PC-3 (cell line): Measurements from ENCODE around the gene IGF1.

Experiments used
- EZH2phosphoT487 ChIP-seq: fragments of 300-600 bp; sonication (generic); IDR thresholded peaks from 2 replicates; pipeline ENCODE4 v1.6.1; 2018; ENCODE audit warnings: mild to moderate bottlenecking, antibody characterized with exemption, low read length, borderline replicate concordance
- TF ChIP-seq, protein P1 (sequence below): fragments of 300-600 bp; sonication (generic); conservative IDR thresholded peaks from 2 replicates; pipeline ENCODE4 v1.5.1; 2017; ENCODE audit warnings: antibody characterized with exemption, low read depth, mild to moderate bottlenecking, low read length

GRCh38 chr12:102503056-102503681 lies 22.8 kb upstream of the IGF1 start:
- TF ChIP-seq, protein P1, sequence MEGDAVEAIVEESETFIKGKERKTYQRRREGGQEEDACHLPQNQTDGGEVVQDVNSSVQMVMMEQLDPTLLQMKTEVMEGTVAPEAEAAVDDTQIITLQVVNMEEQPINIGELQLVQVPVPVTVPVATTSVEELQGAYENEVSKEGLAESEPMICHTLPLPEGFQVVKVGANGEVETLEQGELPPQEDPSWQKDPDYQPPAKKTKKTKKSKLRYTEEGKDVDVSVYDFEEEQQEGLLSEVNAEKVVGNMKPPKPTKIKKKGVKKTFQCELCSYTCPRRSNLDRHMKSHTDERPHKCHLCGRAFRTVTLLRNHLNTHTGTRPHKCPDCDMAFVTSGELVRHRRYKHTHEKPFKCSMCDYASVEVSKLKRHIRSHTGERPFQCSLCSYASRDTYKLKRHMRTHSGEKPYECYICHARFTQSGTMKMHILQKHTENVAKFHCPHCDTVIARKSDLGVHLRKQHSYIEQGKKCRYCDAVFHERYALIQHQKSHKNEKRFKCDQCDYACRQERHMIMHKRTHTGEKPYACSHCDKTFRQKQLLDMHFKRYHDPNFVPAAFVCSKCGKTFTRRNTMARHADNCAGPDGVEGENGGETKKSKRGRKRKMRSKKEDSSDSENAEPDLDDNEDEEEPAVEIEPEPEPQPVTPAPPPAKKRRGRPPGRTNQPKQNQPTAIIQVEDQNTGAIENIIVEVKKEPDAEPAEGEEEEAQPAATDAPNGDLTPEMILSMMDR = no peak
- TF ChIP-seq EZH2phosphoT487 = no peak
